HG02885 (cell line): ENCODE measurements around the gene CENPU.
"Not testable (repeated sequence)": the region's sequence is repeated elsewhere in the genome, so short reads cannot be mapped to it uniquely, and the experiment has no call there.

ENCODE experiments used
- ATAC-seq: cut with Tn5 transposase; IDR thresholded peaks from one replicate; pipeline ENCODE4 v1.9.1; 2021; ENCODE audit warnings: mild to moderate bottlenecking; ENCODE audit not compliant: unreplicated experiment, poor library complexity

The CENPU gene

DNA sequence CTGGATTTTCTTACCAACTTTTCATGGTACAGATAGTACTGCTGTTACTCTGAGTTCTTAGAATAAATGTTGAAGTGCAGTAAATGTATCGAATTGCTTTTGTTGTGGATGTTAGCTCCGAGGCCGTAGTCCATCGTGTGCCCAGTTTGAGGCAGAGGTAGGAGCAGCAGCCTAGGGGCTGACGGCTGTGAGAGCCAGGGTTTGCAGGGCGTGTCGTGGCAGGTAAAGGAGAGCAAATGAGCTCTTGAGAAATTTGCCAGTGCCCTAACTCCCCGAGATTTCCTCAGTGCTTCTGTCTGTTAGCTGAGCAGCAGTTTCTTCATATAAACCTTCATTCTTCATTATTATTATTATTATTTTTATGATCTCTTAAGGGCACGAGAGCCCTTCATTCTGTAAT, 62.8 kb downstream of the CENPU start:
- ATAC-seq = no peak

DNA sequence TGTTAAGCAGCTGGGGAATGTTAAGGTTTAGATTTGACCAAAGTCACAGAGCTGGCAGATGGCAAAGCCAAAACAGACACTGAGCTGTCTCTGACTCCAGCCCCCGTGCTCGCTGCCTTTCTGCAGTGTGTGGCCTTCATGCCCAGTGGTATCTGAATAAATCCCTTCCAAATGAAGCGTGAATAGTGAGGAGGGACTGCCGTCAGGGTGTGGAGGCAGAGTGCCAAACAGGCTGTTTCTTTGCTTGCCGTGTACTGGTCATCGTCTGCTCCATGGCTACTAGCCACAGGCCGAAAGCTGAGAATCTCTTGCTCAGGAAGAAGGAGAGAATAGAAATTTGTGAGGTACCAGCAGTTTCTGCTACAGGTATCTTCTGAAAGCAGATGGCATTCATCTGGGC, 64.6 kb downstream of the CENPU start:
- ATAC-seq = no peak

DNA sequence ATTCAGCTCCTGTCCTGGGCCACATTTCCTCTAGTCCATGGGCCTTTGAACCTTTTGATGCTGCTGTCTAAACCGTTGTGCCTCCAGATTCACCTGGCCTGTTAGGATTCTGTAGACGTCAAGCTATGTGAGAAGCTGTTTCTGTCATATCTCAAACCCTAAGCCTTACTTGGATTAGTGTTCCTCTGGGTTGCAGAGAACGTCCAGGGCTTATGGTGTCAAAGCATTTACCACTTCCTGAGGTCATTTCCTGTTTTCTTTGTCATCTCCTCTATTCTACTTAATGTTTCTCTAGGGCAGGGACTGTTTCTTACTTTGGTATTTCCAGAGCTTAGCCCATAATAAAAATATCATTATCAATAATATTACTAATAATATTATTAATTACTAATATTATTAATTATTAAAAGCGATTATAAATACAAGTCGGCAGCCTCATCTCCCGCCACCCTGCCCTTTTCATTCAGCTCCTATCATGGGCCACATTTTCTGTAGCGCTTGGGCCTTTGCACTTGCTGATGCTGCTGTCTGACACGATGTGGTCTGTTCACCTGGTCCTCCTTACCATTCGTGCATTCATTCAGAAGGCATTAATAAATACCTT, 65.3 kb downstream of the CENPU start:
- no peak for ATAC-seq

DNA sequence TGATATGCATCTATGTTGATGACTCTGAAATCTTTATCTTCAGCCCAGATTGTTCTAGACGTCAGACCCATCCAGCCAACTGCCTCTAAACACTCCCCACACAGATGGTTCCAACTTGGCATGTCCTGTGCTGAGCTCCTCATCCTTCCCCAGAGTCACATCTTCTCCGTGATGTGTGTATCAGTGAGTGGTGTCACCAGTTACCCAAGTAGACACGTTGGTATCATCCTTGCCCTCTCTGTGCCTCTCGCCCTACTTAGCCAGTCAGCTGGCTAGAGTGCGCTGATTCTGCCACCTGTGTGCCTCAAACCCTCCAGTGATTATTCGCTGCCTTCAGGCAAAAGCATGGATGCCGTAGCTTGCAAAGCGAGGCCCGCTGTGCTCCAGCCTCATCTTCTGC, 65.8 kb downstream of the CENPU start:
- no peak for ATAC-seq

DNA sequence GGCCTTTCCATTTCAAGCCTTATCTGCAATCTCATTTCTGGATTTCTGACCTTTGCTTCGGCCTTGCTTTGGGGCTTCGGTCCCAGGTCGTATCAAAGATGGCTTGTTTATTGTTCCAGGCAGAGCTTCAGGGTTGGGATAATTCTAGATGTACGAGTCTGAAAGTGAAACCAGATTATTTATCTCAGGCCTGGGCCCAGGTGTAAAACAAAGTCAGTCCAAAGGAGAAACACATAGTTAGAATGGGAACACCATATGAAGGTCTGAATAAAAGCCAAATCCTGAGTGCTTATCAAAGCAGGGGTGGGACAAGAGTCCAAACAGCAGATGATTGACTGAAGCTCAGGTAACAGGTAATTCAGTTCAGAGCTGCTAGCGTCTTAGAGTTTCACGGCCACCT, 67.2 kb downstream of the CENPU start:
- no peak for ATAC-seq

DNA sequence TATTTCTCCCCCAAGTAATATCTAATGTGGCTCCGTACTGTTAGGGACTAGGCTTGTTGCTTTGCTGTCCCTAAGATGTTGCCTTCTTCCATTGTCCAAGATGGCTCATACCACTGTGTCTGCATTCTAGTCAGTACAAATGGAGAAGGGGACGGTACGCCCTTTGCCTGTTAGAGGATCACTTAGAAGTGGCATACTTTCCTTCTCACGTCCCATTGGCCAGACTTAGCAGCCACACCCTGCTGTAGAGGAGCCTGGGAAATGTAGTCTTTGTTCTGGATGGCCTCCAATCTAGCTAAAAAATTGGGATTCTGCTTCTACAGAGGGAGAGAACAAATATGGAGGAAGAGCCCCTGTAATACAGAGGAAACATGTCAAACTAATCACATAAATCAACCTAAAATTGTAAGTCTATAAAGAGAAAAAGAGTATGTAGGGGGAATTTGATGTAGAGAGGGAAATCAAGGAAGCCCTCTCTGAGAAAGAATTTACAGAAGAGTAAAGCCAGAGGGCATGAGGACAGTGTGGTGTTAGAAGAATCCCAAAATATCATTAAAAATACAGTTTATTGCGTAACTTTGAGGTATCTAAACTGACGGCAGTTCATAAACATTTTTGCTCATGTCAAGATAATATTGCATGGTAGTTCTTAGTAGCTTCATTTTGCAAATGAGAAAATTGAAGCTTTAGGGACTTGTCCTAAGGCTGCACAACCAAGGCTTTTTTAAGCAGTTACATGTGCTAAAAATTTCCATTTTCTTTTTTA, 69.3 kb downstream of the CENPU start:
- ATAC-seq = peak; percentile 53

DNA sequence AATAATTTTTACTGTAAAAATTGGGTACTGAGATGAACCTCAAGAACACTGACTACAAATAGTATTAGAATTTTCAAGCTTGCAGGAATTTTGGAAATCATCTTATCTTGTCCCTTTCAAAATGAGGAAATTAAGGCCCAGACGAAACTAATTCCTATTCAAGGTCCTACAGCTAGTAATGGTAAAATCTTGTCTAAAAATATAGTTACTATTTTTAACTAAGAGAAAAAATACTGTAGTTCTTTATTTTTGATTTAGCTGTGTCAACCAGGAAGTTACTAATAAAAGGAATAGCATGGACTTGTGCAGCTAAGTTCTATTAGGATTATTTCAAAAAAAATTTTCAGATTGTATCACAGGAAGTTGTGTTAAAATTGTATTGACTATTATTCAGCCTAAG, 71.7 kb downstream of the CENPU start:
- no peak for ATAC-seq

DNA sequence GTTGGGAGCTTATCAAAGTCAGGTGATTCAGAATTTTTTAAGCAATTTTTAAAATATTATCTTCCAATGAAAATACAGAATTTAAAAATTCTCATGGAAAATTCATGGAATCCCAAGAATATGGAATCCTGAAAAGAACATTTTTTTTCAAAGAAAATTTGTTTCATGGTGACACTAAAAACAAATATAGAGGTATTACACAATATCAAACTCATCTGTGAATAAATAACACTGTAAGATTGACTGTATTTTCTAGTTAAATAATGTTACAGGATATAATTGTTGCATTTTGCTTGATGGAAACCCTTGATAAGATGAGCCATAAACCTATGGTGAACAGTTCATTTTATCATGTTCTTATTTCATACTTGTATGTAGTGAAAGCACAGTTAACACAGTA, 72.9 kb downstream of the CENPU start:
- ATAC-seq = no peak

DNA sequence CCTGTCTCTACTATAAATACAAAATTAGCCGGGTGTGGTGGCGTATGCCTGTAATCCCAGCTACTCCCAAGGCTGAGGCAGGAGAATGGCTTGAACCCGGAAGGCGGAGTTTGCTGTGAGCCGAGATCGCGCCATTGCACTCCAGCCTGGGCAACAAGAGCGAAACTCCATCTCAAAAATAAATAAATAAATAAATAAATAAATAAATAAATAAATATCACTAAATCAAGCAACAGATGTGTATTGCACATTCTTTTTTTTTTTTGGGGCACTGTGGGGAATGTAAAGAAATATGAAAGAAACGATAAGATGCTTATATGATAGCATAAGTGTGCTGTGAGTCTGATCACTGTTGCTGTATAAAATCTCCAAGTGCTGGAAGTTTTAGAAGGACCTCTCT, 76.1 kb downstream of the CENPU start:
- not testable (repeated sequence) for ATAC-seq

DNA sequence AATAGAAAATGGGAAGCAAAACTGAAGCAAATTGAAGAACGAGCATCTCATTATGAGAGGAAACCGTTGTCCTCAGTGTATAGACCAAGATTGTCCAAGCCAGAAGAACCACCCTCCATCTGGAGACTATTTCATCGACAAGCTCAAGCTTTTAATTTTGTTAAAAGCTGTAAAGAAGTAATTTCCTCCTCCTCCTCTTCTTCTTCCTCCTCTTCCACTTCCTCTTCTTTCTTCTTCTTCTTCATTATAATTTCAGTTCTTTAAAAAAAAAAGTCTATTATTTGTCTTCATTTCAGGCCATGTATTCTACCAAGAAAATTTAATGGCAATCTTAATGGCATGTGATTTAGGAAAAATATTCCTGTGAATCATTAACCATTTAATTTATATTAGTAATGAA, 76.8 kb downstream of the CENPU start:
- no peak for ATAC-seq

DNA sequence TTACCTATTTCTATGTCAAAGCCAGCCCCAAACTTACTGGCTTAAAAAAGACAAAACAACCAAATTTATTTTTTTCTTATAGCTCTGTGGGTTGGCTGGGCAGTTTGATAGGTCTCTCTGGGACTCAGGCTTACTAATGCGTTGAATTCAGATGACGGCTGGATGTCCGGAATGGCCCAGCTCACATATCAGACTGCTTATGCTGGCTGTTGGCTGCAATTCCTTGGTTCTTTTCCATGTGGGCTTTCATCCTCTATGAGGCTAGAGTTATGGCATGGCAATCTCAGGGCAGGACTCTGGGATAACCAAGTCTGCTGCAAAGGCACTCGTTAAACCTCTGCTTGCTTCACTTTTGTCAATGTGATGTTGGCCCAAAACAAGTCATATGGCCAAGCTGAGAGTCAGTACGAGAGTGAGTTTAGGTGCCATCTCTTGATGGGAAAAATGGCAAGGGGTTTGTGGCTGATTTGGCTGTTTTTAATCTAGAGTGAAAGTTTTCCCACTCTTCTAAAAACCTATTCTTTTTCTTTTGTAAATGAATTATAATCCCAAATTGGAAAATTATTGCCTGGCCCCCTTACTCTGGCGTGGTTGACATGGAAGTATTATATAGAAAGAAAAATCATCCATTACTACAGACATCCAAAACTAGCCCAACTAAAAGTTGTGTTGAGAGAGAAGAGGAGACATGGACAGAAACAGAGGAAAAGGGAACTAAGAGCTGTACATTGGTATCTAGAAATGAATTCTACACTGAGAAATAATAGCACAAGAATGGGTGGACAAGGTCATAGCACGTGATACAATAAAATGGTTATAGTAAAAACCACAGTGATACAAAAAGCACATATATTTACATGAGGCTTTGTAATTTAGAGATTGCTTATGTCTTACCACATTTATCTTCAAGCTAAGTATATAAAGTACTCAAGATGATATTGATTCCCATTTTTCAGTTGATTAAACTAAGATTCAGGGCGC, 77.7 kb downstream of the CENPU start:
- ATAC-seq = no peak

DNA sequence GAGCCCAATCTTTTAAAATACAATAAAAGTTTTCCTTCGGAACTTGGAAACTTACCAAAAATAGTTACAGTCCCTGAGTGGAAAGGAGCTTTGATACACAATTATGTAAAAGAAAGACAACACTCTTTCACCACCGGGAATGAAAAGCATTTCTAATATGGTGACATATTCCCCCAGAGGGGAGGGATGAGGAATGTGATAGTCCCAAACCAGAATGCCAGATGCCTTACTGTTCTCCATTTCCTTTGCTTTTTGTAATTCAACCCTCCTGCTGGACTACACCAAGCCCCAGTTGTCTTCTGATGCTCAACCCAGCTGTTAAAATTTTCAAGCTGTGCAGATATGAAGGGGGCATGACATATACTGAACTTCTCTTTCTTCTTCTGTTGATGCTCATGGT, 80.2 kb downstream of the CENPU start:
- no peak for ATAC-seq

DNA sequence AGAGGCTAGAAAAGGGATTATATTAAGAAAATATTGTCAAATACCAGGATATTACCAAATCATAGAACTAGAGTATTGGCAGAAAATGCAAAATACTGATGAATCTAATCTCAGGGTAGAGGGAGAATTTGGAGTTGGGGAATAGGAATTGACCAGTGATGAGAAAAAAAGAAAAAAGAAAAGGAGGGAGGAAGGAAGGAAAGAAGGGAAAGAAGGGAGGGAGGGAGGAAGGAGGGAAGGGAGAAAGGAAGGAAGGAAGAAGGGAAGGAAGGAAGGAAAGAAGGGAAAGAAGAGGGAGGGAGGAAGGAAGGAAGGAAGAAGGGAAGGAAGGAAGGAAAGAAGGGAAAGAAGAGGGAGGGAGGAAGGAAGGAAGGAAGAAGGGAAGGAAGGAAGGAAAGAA, 81.2 kb downstream of the CENPU start:
- not testable (repeated sequence) for ATAC-seq

DNA sequence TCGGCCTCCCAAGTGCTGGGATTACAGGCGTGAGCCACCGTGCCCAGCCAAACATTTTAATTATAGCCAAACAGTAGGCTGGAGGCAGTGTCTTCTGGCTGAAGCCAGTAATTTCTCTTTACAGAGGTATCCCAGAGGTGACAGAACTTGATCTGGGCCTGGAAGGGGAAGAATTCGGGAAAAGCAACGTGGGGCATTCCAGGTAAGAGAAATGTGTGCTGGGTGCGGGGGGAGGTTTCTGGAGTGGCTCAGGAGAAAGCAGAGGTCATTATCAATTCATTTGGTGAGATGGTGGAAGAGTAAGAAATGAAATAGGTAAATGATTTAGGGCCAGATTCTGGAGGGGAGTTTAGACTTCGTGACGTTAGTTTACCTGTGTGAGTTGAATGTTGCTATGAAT, 82.0 kb downstream of the CENPU start:
- ATAC-seq = no peak

DNA sequence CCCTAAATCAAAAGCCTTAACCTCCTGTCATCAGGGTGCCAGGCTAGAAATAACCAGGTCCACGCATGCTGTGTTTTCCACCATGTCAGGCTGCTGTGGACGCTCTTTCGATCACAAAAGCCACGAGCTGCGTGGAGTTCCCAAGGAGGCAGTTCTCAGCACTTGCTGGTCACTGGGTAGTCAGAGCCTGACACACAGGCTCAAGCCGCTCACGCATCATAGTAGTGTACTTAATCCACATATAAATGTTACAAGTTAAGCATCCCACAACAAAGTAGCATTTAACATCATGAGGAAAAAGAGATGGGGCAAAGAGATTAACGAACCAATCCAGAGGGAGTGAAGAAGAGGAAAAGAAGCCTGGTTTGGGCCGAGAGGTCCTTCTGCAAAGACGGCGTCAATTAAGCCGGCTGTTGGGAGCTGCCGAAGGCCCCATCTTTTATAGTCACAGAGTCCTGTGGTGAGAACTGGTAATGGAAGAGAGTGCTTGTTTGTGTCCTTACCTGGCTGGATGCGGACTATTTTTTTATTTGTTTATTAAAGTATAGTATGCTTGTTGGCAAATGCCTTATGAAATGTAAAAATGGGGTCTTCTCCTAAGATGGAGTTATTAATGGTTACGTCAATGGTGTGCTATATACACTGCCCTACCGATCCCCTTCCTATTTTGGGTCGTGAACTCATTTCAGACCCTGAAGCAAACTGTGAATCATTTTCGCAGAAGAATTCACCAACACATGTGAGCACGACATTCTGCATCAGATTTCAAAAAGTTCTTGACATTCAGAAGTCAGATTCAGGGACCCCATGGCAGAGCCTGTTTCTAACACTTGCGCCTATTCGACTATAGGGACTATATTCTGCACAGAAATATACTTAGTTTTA, 83.7 kb downstream of the CENPU start:
- ATAC-seq = peak; percentile 9

DNA sequence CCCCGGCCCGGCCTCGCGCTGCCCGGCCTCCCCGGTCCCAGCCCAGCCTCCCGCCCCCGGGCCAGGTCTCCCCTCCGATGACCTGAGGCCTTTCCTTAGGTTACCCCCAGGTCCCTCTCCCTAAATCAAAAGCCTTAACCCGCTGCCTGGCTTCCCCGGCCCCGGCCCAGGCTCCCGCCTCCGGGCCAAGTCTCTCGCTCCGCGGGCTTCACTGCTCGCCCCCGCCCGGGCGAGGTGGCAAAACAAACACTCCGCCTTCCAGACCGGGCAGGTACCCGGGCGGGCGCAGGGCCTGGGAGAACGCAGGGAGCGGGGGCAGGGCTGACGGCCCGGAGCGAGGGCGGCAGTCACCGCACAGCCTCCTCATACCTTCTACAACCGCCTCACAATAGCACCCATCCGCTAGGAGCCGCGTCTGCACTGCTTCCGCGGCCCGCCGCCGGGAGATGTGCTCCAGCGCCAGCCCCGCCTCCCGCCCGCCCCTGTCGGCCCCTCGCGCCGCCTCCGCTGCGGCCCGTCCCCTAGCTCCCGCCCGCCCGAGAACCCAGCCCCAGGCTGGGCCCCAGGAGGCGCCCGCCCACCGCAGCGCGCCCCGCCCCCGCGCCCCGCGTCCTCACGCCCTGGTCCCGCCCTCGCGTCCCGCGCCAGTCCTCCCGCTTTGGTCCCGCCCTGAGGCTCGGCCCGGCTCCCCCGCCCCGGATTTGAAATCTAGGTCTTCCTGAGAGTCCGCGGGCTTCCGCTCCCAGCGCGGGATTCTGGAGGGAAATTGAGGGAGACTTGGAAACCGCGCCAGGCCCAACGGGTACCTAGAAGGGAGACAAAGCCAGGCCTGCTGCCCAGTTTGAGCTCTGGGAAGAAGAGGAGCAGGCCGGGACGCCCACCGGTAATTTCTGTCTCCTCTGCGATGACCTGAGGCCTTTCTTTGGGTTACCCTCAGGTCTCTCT, 84.6 kb downstream of the CENPU start, which contains the start of the genes CASP3 and PRIMPOL:
Gene CASP3 (minus strand): TSS at position 422 of the 945 bp plus-strand sequence. CDS start 10,994 bp downstream, outside the sequence.
Gene PRIMPOL (plus strand): TSS at position 713 of the 945 bp plus-strand sequence. CDS start 7,403 bp downstream, outside the sequence.
- peak; percentile 86 for ATAC-seq

DNA sequence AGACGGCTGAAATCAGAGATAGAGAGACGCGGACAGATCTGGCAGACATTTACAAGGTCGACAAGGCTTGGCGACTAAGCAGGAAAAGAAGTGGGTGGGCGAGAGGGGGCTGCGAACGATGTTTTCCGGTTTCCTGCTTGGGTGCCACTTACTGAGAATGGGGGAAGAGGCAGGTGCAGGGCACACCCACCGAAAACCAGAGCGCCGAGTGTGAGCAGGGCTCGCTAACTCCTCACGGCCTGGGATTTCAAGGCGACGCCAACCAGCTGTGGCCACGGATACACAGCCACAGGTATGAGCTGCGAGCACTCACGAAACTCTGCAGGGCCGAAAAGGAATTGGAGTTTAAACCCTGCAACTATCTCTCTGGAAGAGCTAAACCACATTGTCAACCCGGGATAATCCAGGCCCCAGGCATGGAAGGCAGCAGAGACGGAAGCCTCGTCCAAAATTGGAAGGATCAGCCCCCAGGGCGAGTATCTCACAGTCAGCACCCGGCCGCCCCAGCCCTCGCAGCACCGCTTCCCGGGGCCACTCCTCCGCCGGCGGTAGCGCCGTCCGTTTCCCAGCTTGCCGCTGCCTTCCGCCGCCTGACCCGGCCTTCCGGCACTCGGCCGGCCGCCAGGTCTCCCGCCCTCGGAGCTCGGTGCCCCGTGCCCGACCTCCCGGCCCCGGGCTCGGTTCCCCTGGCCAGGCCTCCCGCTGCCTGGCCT, 85.4 kb downstream of the CENPU start:
- ATAC-seq = peak; percentile 26

DNA sequence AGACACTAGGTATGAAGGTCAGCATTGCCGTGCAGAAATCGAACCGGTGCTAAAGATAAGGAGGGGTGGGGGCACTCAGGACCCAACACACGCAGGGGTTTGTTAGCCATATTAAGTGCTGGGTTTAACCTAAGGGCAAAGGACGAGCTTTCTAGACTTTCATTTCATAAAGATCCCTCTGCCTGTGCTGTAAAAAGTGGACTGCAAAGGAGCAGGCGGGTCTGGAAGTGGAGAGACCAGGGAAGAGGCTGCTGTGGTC, 85.9 kb downstream of the CENPU start:
- ATAC-seq = no peak
